T follicular helper cell (primary cell): ENCODE measurements around the gene BRF1.
A peak's percentile ranks its signal among the peaks of the same experiment; 100 is the strongest.

Source experiments
- DNase-seq: peaks from one replicate; pipeline ENCODE4 v3.0.0-alpha.2; 2020; ENCODE audit warnings: low read depth

Gene BRF1

GRCh38 chr14:105196265-105196960 is 104.4 kb downstream of the BRF1 start:
- no peak for DNase-seq

- DNase-seq: peak; percentile 25
Observed at GRCh38 chr14:105195522-105196264, 105.1 kb downstream of the BRF1 start.

- DNase-seq: no peak
Observed at GRCh38 chr14:105195051-105195450, 105.8 kb downstream of the BRF1 start.

DNA sequence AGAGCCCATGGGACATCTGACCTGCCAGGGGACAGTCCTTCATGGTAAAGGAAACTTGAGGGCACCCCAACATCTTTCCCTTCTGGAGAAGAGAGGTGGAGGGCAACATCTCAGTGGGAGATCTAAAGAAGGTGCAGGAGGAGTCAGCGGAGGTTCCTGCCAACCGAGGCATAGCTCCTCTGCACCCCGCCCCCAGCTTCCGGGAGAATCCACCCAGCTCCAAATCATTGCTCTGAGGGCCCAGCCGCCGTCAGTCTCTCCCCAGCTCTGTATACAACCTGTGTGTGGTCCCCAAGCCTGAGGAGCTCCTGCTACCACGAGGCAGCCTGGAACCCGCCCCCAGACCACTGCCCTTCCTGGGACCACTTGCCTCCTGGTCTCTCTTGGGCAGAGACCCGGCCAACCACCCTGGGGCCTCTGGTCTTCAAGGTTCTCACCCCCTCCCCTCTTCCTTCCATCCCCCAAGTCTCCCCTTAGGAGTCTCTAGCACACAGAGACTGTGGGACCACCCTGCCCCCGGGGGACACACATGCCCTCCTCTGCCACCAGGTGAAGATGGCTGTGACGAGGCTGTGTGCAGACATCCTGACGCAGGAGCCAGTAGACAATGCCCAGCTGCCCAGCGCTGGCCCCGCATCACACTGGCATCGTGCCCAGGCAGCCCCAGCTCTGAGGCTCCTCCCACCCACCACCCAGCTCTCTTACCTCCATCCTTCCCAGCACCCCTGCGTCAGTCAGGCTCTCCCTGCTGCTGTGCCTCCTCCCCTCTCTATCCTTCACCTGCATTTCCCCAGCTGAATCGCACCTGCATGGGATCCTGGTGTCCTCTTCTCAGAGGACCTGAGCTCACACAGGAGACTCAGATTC is 106.7 kb downstream of the BRF1 start:
- no peak for DNase-seq

DNA sequence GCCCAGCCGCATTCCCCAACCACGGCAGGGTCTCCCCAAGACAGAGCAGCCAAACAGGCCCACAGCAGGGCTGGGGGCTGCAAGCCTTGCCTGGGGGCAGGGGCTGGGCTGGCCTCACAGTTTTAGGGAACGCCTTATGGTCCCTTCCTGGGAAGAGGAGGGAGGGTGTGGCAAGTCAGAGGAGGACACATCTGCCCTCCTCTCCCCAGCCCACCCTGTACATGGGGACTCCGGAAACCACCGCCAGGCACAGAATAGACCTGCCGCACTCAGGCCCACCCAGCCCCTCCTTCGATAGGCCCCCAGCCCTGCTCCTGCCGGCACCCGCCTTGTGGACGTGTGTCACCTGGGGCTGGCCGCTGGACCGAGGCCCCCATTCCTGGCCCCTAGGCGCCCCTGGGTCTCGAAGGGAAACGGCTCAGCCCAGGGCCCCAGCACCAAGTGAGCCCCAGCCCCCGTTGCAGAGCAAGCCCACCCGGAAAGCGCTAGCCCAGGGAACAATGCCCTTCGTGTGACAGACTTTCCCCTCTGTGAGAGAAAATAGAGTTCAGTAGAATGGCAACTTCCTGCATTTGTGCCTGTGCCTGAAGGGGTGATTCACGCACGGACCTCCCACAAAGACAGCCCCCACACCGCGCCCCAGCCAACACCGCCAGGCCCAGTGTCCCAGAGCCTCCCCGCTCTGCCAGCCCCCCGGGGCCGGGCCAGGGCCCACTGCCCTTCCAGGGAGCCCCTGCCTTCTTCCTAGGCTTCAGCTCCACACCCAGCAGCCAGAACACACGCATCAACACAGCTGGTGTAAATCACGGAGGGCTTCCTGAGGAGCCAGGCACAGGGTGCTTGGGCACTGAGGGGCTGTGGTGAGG is 107.7 kb downstream of the BRF1 start:
- no peak for DNase-seq

DNA sequence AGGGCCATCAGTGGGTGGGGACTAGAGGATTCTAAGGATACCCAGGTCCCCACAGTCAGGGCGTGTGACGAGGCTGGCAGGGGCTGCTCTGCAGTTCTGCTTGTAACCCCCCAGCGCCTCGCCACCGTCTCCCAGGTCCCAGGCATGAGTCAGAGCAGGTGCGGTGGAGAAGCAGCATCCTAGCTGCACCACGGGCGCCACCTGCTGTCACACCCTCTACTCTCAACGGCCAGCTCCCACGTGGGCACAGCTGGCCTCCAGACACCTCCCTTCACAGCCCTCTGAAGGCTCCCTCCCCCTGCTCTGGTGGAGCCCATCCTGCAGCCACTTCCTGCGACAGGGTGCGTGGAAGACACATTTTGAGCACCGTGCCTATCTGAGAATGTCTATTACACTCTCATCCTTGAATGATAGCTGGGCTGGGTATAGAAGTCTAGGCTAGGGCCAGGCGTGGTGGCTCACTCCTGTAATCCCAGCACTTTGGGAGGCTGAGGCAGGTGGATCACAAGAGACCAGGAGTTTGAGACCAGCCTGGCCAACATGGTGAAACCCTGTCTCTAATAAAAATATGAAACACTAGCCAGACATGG is 112.8 kb downstream of the BRF1 start:
- DNase-seq: no peak

- DNase-seq: no peak
Observed at GRCh38 chr14:105187116-105187515, 113.7 kb downstream of the BRF1 start.

- no peak for DNase-seq
Observed at GRCh38 chr14:105185973-105186372, 114.8 kb downstream of the BRF1 start.

GRCh38 chr14:105185001-105185400 is 115.8 kb downstream of the BRF1 start:
- DNase-seq: no peak

- DNase-seq: no peak
Observed at GRCh38 chr14:105184461-105184860, 116.3 kb downstream of the BRF1 start.

DNA sequence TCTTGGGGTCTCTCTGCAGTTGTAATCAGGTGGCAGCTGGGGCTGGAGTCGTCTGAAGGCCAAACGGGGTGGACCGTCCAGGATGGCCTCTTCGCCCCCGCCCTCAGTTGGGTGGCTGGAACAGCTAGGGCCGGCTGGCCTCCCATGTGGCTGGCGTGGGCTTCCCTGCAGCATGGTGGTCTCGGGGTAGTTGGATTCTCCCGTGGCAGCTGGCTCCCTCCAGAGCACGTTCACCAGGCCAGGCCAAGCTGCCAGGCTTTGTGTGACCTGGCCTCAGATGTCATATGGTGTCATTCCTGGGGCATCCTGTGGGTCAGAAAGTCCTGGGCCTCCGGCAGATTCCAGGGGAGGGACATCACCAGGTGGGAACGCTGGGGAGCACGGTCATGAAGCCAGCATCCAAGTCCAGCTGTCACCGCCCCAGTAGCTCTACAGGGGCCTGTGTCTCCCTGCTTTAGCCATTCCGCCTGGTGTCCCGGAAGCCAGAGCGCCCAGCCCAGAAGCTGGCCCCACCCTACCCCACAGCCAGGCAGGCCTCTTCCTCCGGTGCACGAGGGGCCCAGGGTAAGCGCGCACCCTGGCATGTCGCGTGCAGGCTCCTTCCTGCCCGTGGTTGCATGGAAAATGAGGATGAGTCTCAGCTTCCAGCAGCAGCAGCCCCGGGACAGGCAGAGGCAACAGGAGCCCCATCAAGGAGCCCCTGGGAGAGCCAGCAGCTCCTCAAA is 118.3 kb downstream of the BRF1 start:
- DNase-seq: no peak

- DNase-seq: no peak
Observed at GRCh38 chr14:105181549-105182295, 119.1 kb downstream of the BRF1 start.

- peak; percentile 84 for DNase-seq
Observed at GRCh38 chr14:105180592-105181548, 119.9 kb downstream of the BRF1 start, which contains the start of gene NUDT14. Gene NUDT14 (minus strand): TSS chr14:105181312. CDS start chr14:105181209, 103 bp downstream.

GRCh38 chr14:105179191-105179590 is 121.6 kb downstream of the BRF1 start:
- no peak for DNase-seq

- DNase-seq: no peak
Observed at GRCh38 chr14:105178868-105179140, 122.0 kb downstream of the BRF1 start.

DNA sequence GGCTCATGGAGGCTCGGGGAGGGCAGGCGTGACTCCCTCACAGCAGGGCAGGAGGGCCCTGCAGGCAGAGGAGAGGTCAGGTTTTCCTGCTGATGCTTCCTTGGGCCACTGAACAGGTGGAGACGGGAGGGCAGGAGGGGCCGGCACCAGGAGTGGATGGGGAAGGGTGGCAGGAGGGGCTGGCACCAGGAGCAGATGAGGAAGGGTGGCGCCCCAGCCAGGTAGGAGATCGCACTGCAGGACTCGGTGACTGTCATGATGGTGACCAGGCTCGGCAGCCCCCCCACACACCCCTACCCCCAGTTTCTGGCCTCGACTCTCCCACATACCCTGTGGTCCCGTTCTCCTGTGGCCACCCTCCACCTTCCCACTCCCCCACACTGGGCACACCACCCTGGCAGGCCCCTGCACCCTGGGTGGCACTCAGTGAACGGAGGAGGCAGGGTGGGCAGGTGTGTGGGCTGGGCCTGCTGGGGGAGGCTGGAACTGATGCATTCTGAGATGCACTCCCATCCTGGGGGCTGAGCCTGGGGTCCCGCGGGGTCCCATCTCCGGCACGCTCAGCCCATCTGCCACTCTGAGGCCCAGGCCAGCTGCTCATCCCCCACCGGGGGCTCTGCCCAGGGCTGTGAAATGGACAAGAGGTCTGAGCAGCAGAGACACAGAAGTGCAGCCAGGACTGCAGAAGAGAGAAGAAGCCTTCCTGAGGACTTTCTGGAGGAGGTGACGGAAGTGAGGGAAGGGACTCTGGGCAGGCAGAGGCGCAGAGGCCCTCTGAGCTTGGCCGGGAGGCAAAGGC is 122.5 kb downstream of the BRF1 start:
- no peak for DNase-seq

- DNase-seq: no peak
Observed at GRCh38 chr14:105177082-105177481, 123.7 kb downstream of the BRF1 start.

GRCh38 chr14:105176513-105176912 is 124.3 kb downstream of the BRF1 start:
- DNase-seq: no peak
